DND-41 (cell line): ENCODE results near the gene LST1.
A peak's percentile ranks its signal among the peaks of the same experiment; 100 is the strongest.

Experiments
- ATAC-seq: fragments of 200-7000 bp; cut with Tn5 transposase; 3 replicates; pipeline ENCODE4 v1.9.1; 2021; ENCODE audit warnings: low read depth; ENCODE audit not compliant: insufficient read depth
- DNase-seq: peaks from one replicate; pipeline ENCODE4 v3.0.0-alpha.2; 2020
- H2AFZ ChIP-seq: 2 replicates; pipeline ENCODE4 v1.6.0; 2012; ENCODE audit warnings: low read depth, low read length
- H3K27ac ChIP-seq: 2 replicates; pipeline ENCODE4 v1.5.1; 2012; ENCODE audit warnings: low read length, inconsistent platforms
- H3K27me3 ChIP-seq: fragments of 200-600 bp; sonication (generic); 2 replicates; pipeline ENCODE4 v1.6.0; 2012; ENCODE audit warnings: low read length, mild to moderate bottlenecking, inconsistent platforms; ENCODE audit not compliant: insufficient read depth, poor library complexity
- H3K36me3 ChIP-seq: 2 replicates; pipeline ENCODE4 v1.5.1; 2012; ENCODE audit warnings: low read length, inconsistent platforms; ENCODE audit not compliant: insufficient read depth
- H3K4me1 ChIP-seq: 2 replicates; pipeline ENCODE4 v1.5.1; 2012; ENCODE audit warnings: mild to moderate bottlenecking, low read length; ENCODE audit not compliant: insufficient read depth
- H3K4me2 ChIP-seq: 2 replicates; pipeline ENCODE4 v1.6.0; 2012; ENCODE audit warnings: mild to moderate bottlenecking, moderate library complexity, low read length, inconsistent platforms; ENCODE audit not compliant: insufficient read depth
- H3K4me3 ChIP-seq, 2 experiments: fragments of 200-600 bp in 1 of 2; shearing (Covaris generic) in 1 of 2; 2 replicates each; pipeline ENCODE4 v1.5.1; 2012 to 2016; ENCODE audit warnings: inconsistent platforms in 2 of 2, low read length in 2 of 2, mild to moderate bottlenecking in 2 of 2, low read depth in 1 of 2, moderate library complexity in 1 of 2
- H3K79me2 ChIP-seq: 2 replicates; pipeline ENCODE4 v1.6.0; 2012; ENCODE audit warnings: low read length, inconsistent platforms; ENCODE audit not compliant: insufficient read depth
- H3K9ac ChIP-seq: 2 replicates; pipeline ENCODE4 v1.6.0; 2012; ENCODE audit warnings: low read depth, mild to moderate bottlenecking, inconsistent platforms, low read length, moderate library complexity
- H3K9me3 ChIP-seq: 2 replicates; pipeline ENCODE4 v1.5.1; 2012; ENCODE audit warnings: low read length, moderate library complexity, mild to moderate bottlenecking, inconsistent platforms; ENCODE audit not compliant: insufficient read depth, severe bottlenecking
- H4K20me1 ChIP-seq: 2 replicates; pipeline ENCODE4 v1.6.0; 2012; ENCODE audit warnings: low read length; ENCODE audit not compliant: insufficient read depth
- EZH2 ChIP-seq: IDR thresholded peaks from 3 replicates; pipeline ENCODE4 v1.6.1; 2012; ENCODE audit warnings: borderline replicate concordance, low read depth, mild to moderate bottlenecking, moderate library complexity, low read length, inconsistent platforms; ENCODE audit not compliant: severe bottlenecking
- TF ChIP-seq, protein P1 (sequence below): IDR thresholded peaks from 2 replicates; pipeline ENCODE4 v1.5.1; 2012; ENCODE audit warnings: borderline replicate concordance, low read length, moderate library complexity, mild to moderate bottlenecking; ENCODE audit not compliant: poor library complexity, severe bottlenecking; ENCODE audit errors: extremely low read depth

LST1 gene

DNA sequence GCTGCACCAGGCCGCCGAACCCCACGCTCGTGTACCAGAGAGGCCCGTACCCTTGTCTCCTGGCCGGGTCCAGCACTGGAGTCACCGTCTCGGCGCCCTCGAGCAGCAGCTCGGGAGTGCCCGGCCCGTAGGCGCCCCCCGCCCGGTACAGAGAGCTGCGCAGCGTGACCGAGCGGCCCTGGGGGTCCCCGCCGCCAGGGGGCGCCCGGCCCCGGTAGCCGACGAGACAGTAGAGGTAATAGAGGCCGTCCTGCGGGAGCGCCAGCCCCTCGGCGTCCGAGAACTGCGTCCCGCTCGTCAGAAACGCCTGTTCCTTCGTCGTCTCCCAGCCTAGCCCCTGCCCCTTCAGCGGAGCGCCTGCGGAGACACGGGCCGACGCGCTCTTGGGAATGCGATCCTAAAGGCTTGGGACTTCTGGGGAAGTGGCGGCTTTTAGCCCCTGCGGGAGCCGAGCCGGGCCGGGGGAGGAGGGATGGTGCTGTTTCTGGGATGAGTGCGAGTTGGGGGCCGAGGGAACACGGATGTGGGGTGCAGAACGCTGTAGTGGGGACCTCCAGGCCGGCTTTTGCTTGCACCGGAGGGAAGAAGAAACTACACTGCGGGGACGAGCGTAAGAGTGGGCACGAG, 5.2 kb upstream of the LST1 start:
- Histone ChIP-seq H3K27ac (peak overlapping the region; percentile 76), H3K36me3 (no peaks in the 10 kb centered on the region; the same call in 1 of the 2 replicates), H3K79me2 (peaks cover 4% of the 10 kb centered on the region; the same call in 1 of the 2 replicates), H3K27me3 (peaks cover 10% of the 10 kb centered on the region), H3K4me1 (peaks cover 49% of the 10 kb centered on the region), H4K20me1 (no peaks in the 10 kb centered on the region), H3K4me2 (peak overlapping the region; percentile 99), H3K4me3 (peak overlapping the region; percentile 78 to 95), H2AFZ (peak overlapping the region; percentile 100), H3K9ac (peak overlapping the region; percentile 91), H3K9me3 (no peaks in the 10 kb centered on the region)
- peak; percentile 52 for TF ChIP-seq EZH2
- TF ChIP-seq, protein P1, sequence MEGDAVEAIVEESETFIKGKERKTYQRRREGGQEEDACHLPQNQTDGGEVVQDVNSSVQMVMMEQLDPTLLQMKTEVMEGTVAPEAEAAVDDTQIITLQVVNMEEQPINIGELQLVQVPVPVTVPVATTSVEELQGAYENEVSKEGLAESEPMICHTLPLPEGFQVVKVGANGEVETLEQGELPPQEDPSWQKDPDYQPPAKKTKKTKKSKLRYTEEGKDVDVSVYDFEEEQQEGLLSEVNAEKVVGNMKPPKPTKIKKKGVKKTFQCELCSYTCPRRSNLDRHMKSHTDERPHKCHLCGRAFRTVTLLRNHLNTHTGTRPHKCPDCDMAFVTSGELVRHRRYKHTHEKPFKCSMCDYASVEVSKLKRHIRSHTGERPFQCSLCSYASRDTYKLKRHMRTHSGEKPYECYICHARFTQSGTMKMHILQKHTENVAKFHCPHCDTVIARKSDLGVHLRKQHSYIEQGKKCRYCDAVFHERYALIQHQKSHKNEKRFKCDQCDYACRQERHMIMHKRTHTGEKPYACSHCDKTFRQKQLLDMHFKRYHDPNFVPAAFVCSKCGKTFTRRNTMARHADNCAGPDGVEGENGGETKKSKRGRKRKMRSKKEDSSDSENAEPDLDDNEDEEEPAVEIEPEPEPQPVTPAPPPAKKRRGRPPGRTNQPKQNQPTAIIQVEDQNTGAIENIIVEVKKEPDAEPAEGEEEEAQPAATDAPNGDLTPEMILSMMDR = peak; percentile 94
- DNase-seq = peak; percentile 90
- peak; percentile 78 for ATAC-seq

GRCh38 chr6:31581434-31582229, 4.4 kb upstream of the LST1 start:
- Histone ChIP-seq H3K79me2 (peaks cover 4% of the 10 kb centered on the region; the same call in 1 of the 2 replicates), H4K20me1 (no peaks in the 10 kb centered on the region), H3K4me2 (peak overlapping the region; percentile 99), H3K9ac (peak overlapping the region; percentile 91), H2AFZ (peak overlapping the region; percentile 100), H3K4me3 (peak overlapping the region; percentile 78 to 95), H3K36me3 (no peaks in the 10 kb centered on the region; the same call in 1 of the 2 replicates), H3K9me3 (no peaks in the 10 kb centered on the region), H3K27ac (peak overlapping the region; percentile 76), H3K4me1 (peaks cover 49% of the 10 kb centered on the region), H3K27me3 (peaks cover 10% of the 10 kb centered on the region)
- no peak for TF ChIP-seq EZH2
- TF ChIP-seq, protein P1 = no peak
- 0 out of 3 replicates have a peak, but pooled peaks have one; percentile 1 for ATAC-seq
- DNase-seq = peak; percentile 51

DNA sequence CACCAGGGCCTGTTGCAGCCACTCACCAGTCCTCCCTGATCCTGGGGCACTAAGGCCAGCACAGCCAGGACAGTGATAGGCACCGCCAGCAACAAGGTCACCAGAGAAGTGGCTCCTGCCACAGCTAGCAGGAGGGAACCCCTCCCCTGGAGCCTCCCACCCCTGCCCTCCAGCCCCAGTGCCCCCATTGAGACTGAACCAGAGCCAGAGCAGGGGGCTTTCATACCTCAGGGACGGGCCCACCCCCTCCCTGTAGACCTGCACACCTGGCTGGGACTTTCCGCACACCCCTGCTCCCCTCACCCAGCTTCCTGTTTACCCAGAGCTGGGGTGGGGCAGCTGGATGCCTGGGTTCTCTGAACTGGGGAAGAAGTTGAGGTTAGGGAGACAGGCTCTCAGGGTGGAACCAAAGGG, 3.8 kb upstream of the LST1 start, which contains the start of gene LTB:
TSS of gene LTB (minus strand) at position 195 of the 414 bp plus-strand sequence. CDS start at position 188, 7 bp downstream.
- Histone ChIP-seq H2AFZ (peak within 1 kb of the TSS; percentile 100), H3K27ac (peak within 1 kb of the TSS; percentile 76), H3K27me3 (peaks cover 10% of the 10 kb centered on the region), H3K4me3 (peak within 1 kb of the TSS; percentile 78 to 95), H3K4me1 (peaks cover 51% of the 10 kb centered on the region), H4K20me1 (no peaks in the 10 kb centered on the region), H3K4me2 (peak within 1 kb of the TSS; percentile 99), H3K9ac (peak within 1 kb of the TSS; percentile 91), H3K9me3 (no peaks in the 10 kb centered on the region), H3K36me3 (no peaks in the 10 kb centered on the region; the same call in 1 of the 2 replicates), H3K79me2 (peaks cover 4% of the 10 kb centered on the region; the same call in 1 of the 2 replicates)
- peak; percentile 25 for ATAC-seq
- peak; percentile 84 for DNase-seq
- TF ChIP-seq EZH2 = no peak
- TF ChIP-seq, protein P1 = no peak
